HG03354 (cell line): ENCODE measurements around the gene LONP1.
"Not testable (repeated sequence)": the region's sequence is repeated elsewhere in the genome, so short reads cannot be mapped to it uniquely, and the experiment has no call there.

Experiments
- ATAC-seq: cut with Tn5 transposase; IDR thresholded peaks from one replicate; pipeline ENCODE4 v1.9.1; 2021; ENCODE audit warnings: mild to moderate bottlenecking; ENCODE audit not compliant: unreplicated experiment, poor library complexity, severe bottlenecking

The LONP1 gene

DNA sequence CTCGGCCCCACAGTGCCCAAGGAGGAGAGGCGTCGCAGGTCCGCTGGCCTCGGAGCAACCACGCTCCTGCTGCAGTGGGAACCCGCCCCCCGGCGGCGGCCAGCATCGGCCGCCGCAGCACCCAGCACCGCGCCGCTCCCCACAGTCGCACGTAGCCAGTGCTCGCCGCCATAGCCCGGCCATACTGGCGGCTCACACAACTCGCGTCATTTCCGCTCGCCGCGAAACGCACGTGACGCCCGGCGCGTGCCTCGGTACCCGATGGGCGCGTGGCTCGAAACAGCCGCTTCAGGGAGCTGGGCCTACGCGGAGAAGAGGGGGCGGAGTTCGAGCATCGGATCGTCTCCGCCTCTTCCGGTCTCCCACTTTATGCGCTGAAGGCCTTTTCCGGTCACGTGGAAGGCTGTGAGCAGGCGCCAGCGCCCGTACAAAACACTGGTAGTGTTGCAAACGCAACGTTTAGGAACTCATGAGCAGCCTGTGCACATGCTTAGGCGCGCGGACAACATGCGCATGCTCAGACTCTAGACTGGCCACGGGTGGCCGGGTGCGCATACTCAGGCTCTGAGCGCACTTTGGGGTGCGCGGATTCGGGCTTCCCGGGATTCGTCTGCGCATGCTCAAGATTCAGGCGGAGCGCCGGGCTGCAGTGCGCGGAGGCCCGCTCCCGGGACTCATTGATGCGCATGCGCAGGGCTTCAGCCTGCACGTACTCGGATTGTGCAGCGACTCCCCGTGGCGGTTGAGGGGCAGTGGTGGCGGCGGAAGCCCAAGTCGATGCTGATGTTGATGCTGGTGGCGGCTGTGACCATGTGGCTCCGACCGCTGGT, at the start of gene LONP1, which contains the start of gene CATSPERD:
Gene LONP1, minus strand, starts transcription at position 186 of the 830 bp plus-strand sequence. Its CDS starts 14 bp downstream, at position 172.
Gene CATSPERD, plus strand, starts transcription at position 677 of the 830 bp plus-strand sequence. Its CDS starts 101 bp downstream, at position 778.
- ATAC-seq = peak; percentile 87

- ATAC-seq = no peak
Measured at GRCh38 chr19:5767949-5768348, 48.0 kb upstream of the LONP1 start.

- ATAC-seq = no peak
Measured at GRCh38 chr19:5765220-5765619, 45.3 kb upstream of the LONP1 start.

- no peak for ATAC-seq
Measured at GRCh38 chr19:5762608-5763217, 42.8 kb upstream of the LONP1 start.

DNA sequence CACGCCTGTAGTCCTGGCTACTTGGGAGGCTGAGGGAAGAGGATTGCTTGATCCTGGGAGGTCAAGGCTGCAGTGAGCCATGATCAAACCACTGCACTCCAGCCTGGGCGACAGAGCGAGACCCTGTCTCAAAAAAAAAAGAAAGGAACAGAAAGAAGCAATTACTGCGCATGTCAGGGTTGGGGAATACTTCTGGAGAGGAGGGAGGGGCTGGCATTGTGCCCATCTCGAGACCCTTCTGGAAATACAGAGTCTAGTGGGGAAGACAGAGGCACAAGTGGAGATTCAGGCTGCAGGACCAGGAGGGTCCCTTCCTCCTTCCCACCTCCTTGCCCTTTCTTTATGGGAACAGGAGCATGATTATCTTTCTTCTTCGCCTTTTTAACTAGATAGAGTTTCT, 33.8 kb upstream of the LONP1 start:
- no peak for ATAC-seq

DNA sequence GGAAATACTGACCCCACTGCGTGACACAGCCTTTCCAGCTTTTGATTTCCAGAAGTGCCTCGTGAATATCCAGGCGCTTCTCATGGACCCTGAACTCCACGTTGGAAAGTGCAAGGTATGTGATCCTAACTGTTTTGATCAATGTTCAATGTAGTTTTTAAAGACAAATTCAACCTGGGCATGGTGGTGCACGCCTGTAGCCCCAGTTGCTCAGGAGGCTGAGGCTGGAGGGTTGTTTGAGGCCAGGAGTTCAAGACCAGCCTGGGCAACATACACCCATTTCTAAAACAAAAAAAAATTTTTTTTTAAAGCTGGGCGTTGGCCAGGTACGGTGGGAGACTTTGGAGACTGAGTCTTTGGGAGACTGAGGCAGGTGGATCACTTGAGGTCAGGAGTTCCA, 31.8 kb upstream of the LONP1 start:
- ATAC-seq = no peak

- no peak for ATAC-seq
Measured at GRCh38 chr19:5749505-5749904, 29.6 kb upstream of the LONP1 start.

DNA sequence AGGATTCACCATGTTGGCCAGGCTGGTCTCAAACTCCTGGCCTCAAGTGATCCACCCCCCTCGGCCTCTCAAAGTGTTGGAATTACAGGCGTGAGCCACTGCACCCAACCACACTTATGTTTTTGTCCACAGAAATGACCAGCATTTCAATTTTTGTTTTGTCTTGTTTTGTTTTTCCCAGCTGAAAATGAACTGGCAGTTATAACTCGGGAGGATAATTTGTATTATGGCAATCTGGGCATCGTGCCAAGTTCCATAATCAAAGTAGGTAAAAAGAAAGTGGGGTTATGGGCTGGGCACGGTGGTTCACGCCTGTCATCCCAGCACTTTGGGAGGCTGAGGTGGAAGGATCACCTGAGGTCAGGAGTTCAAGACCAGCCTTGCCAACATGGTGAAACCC, 29.0 kb upstream of the LONP1 start:
- not testable (repeated sequence) for ATAC-seq

DNA sequence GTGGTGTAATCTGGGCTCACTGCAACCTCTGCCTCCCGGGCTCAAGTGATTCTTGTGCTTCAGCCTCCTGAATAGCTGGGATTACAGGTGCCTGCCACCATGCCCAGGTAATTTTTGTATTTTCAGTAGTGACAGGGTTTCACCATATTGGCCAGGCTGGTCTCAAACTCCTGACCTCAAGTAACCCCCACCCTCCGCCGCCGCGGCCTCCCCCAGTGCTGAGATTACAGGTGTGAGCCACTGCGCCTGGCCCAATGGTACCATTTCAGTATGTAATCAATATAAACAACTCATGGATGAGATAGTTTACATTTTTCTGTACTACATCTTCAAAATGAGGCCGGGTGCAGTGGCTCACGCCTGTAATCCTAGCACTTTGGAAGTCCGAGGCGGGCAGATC, 25.1 kb upstream of the LONP1 start:
- ATAC-seq = not testable (repeated sequence)

- ATAC-seq = no peak
Measured at GRCh38 chr19:5743630-5744029, 23.7 kb upstream of the LONP1 start.

GRCh38 chr19:5742051-5742450, 22.1 kb upstream of the LONP1 start:
- no peak for ATAC-seq

- no peak for ATAC-seq
Measured at GRCh38 chr19:5738423-5738822, 18.5 kb upstream of the LONP1 start.

- ATAC-seq = not testable (repeated sequence)
Measured at GRCh38 chr19:5733172-5733571, 13.2 kb upstream of the LONP1 start.

DNA sequence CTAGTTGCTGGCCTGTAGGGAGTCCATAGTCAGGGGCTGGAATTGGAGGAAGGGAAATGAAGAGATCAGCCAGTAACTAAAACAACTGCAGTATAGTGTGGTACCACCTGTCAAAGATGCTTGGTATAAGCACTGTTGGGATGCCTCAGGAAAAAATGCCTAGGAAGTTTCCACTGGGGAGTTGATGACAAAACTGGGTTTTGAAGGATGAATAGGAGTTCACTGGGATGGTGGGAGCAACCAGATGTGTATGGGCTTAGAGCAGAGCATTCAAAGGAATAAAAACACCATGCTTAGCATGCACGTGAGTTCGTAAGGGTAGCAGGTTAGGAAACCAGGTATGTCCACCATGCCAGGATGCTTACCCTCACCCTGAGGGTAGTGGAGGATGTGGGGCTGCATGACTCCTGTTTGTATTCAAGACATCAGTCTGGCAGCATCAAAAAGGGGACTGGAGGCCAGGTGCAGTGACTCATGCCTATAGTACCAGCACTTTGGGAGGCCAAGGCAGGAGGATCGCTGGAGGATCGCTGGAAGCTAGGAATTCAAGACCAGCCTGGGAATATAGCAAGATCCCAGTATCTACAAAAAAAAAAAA, 7.6 kb upstream of the LONP1 start:
- ATAC-seq = no peak

GRCh38 chr19:5719274-5719960, 529 bp downstream of the LONP1 start:
- no peak for ATAC-seq

DNA sequence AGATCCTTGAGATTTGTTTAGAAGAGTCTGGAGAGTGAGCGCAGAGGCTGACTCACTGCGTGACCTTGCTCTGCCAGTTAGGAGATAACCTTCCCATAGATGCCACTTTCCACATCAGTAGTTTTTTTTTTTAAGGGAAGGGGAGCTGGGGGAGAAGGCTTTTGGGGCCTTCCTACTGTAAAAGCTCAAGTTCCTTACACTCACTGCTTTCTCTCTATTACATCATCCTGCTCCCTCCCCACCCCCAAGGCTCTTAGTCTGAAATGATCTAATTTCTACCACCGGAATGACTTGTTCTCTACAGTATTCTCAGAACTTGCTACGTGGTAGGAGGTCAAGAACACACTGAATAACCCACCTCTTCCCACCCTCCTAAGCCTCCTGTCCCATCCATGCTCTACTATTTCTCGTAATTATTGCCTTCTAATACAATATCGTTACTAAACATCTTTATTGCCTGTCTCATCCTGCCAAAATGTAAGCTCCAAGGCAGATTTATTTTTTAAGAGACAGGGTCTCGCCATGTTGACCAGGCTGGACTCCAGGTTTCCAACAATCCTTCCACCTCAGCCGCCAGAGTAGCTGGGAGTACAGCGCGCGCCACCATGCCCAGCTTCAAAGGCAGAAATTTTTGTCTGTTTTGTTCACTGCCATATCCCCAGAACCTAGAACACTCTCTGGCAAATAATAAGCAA, 1.2 kb downstream of the LONP1 start:
- ATAC-seq = no peak

- ATAC-seq = no peak
Measured at GRCh38 chr19:5718037-5718578, 1.8 kb downstream of the LONP1 start.

DNA sequence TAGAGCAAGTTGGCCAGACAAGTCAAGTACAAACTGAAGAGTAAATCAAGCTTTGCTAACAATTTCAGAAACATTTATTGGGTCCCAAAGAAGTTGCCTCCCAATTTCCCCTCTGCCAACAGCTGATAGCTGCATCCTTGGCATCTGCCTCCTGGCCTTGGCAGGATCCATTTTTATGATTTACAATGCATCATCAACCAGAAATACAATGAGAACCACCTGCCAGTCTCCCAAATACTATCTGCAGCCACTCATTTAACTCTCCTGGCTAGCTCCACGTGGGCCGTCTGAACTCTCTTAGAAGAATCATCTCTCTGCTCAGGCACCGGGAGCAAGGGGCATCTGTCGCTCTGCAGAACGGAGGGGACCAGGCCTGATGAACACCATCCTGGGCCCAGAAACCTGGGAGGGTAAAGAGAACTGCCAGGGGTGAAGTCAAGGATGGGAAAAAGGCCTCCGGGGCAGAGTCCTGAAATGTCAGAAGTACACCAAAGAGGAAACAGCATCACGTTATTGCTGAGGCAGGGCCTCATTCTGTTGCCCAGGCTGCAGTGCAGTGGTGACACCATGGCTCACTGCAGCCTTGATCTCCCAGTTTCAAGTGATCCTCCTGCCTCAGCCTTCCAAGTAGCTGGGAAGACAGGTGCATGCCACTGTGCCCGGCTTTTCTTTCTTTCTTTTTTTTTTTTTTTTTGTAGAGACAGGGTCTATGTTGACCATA, 2.6 kb downstream of the LONP1 start:
- ATAC-seq = no peak

DNA sequence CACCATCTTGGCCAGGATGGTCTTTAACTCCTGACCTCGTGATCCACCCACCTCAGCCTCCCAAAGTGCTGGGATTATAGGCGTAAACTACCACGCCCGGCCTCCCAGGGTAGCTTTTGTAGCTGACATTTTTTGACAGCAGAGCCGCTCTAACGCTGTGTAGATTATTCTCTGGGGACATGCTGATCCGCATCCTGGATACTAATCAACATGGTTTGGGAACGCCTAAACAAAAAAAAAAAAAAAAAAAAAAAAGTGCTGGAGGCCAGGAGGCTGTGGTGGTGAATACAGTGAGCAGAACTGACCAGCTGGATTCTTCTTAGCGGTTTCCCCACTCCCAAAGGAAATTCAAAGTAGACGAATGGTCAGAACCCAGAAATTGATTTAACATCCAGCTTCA, 5.1 kb downstream of the LONP1 start:
- no peak for ATAC-seq
